ENCODE measurements around the gene CCDC159. TPM values are rescaled to one million over a fixed set of nuclear protein-coding genes. Genes with fewer than 3 reads are reported as not detected.
A peak's percentile ranks its signal among the peaks of the same experiment; 100 is the strongest.

Gene CCDC159
- total and polyA plus RNA-seq, 10 donors, result 34.7 to 83.7 (median 52.8) TPM

GRCh38 chr19:11384778-11385129, 38.4 kb downstream of the CCDC159 start:
- Histone ChIP-seq H3K4me1 (peaks cover 14 to 74% (median 59%) of the 10 kb centered on the region in 6 donors), H3K27me3 (replicated peaks in 1 of 7) (peaks cover 0 to 26% (median 0%) of the 10 kb centered on the region in 7 donors), H3K36me3 (no peaks in the 10 kb centered on the region), H3K9me3 (no peaks in the 10 kb centered on the region), H3K4me3 (no peak overlapping the region), H3K27ac (peak overlapping the region in 3 of 8 donors; percentile 76 to 97 (median 81))
- DNase-seq, result no peak
- TF ChIP-seq CTCF (IDR thresholded peaks at IDR 0.05 in 8 of 11, conservative IDR thresholded peaks at IDR 0.05 in 3 of 11) (no peak), POLR2AphosphoS5 (IDR thresholded peaks at IDR 0.05) (no peak), POLR2A (IDR thresholded peaks at IDR 0.05) (no peak)
- intact Hi-C loops (cut with DNase I; ENCODE audit: low total_unique reads), result loop anchor here (5.0 kb wide), 1 partner anchor 53 kb away; the partner anchor contains the start of genes ODAD3 and PRKCSH
- WGBS, 5 donors, result 88 to 93% (median 90%) methylated on average over 5 of the region's 5 CpGs

DNA sequence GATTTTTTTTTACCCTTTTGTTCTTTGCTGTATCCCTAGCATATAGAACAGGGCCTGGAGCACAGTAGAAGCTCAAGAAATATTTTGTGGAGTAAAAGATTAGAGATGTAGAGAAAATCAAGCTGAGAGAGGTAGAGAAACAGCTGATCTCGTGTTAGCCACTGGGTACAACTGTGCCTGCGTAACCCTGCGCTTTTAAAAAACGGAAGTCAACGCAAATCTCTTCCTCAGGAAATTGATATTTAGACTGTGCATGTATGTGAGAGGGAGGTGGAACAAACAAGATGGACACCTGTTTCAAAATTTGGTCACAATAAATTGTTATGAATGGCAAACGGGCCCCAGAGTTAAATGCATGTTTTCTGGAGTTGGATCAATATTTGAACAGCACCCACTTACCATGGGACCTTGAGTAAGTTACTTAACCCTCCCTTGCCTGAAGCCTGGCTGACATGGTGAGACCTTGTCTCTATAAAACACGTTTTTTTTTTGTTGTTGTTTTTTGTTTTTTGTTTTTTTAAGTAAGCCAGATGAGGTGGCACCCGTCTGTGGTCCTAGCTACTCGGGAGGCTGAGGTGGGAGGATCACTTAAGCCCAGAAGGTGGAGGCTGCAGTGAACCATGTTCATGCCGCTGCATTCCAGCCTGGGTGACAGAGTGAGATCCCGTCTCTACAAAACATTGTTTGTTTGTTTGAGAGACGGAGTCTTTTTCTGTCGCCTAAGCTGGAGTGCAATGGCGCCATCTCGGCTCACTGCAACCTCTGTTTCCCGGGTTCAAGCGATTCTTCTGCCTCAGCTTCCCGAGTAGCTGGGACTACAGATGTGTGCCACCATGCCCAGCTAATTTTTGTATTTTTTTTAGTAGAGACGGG, 41.1 kb downstream of the CCDC159 start:
- intact Hi-C loops (cut with DNase I; ENCODE audit: low total_unique reads), result no loop called here
- peak overlapping the region in 7 of 8 donors; percentile 24 to 84 (median 63) for H3K27ac ChIP-seq

DNA sequence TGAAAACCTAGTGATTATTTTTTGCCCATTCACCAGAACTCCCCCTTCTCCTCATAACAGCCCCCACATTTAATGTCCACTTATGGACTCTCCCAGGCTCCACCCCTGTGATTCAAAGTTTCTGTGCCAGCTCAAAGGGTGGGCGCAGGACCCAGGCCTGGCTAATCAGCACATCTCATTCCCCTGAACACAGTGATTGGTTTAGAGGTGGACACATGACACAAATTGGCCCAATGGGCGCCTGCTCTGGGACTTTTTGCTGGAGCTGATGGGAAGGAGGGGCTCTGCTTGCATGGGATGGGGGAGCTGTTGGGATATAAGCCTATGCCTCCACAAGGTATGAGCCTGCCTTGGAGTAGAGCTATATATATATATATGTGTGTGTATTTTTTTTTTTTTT, 44.0 kb downstream of the CCDC159 start:
- no peak for DNase-seq
- WGBS, 5 donors, result 86 to 97% (median 96%) methylated on average over 2 of the region's 2 CpGs
- H3K4me1 ChIP-seq, result peaks cover 0 to 22% (median 12%) of the 10 kb centered on the region in 6 donors

More for the DNA sequence above, 41.1 kb downstream of the CCDC159 start:
- DNase-seq, result no peak
- H3K9me3 ChIP-seq, result peaks cover 0 to 13% (median 8%) of the 10 kb centered on the region in 8 donors
- peaks cover 7 to 48% (median 34%) of the 10 kb centered on the region in 6 donors for H3K4me1 ChIP-seq
- H3K27me3 ChIP-seq (replicated peaks in 1 of 7), result peaks cover 0 to 19% (median 0%) of the 10 kb centered on the region in 7 donors
- WGBS, 5 donors, result 63 to 66% (median 65%) methylated on average over 19 of the region's 19 CpGs
- no peak for TF ChIP-seq CTCF (IDR thresholded peaks at IDR 0.05 in 8 of 11, conservative IDR thresholded peaks at IDR 0.05 in 3 of 11)
- TF ChIP-seq POLR2AphosphoS5 (IDR thresholded peaks at IDR 0.05), result peak in 1 of 3 donors; percentile 44
- TF ChIP-seq POLR2A (IDR thresholded peaks at IDR 0.05), result no peak
- H3K4me3 ChIP-seq, result peak overlapping the region in 1 of 8 donors; percentile 24
- no peaks in the 10 kb centered on the region for H3K36me3 ChIP-seq

More for the DNA sequence above, 44.0 kb downstream of the CCDC159 start:
- Histone ChIP-seq H3K27ac (no peak overlapping the region), H3K36me3 (peaks cover 0 to 8% (median 0%) of the 10 kb centered on the region in 6 donors), H3K9me3 (peaks cover 0 to 13% (median 8%) of the 10 kb centered on the region in 8 donors), H3K27me3 (replicated peaks in 1 of 7) (no peaks in the 10 kb centered on the region), H3K4me3 (no peak overlapping the region)
- intact Hi-C loops (cut with DNase I; ENCODE audit: low total_unique reads), result no loop called here
- no peak for TF ChIP-seq POLR2A (IDR thresholded peaks at IDR 0.05)
- no peak for TF ChIP-seq POLR2AphosphoS5 (IDR thresholded peaks at IDR 0.05)
- no peak for TF ChIP-seq CTCF (IDR thresholded peaks at IDR 0.05 in 8 of 11, conservative IDR thresholded peaks at IDR 0.05 in 3 of 11)

All from spleen (tissue), 11 donors.